NT2/D1 (cell line): ENCODE results near the gene SLC38A10.
A peak's percentile ranks its signal among the peaks of the same experiment; 100 is the strongest.

ENCODE experiments used
- DNase-seq: peaks from one replicate; pipeline ENCODE4 v3.0.0-alpha.2; 2011; ENCODE audit warnings: low read depth, low spot score
- H3K27me3 ChIP-seq: 2 replicates; pipeline ENCODE4 v1.6.0; 2011; ENCODE audit warnings: mild to moderate bottlenecking; ENCODE audit not compliant: insufficient read length, insufficient read depth
- H3K36me3 ChIP-seq: 2 replicates; pipeline ENCODE4 v1.6.1; 2011; ENCODE audit warnings: mild to moderate bottlenecking, low read length, mixed read lengths; ENCODE audit not compliant: insufficient read depth, insufficient read length
- H3K4me1 ChIP-seq: 2 replicates; pipeline ENCODE4 v1.5.1; 2011; ENCODE audit not compliant: insufficient read depth, insufficient read length
- H3K4me3 ChIP-seq: 2 replicates; pipeline ENCODE4 v1.5.1; 2011; ENCODE audit warnings: low read depth; ENCODE audit not compliant: insufficient read length
- H3K9ac ChIP-seq: 2 replicates; pipeline ENCODE4 v1.6.0; 2011; ENCODE audit warnings: low read depth; ENCODE audit not compliant: insufficient read length
- H3K9me3 ChIP-seq: 2 replicates; pipeline ENCODE4 v1.5.1; 2011; ENCODE audit warnings: mild to moderate bottlenecking, low read length; ENCODE audit not compliant: insufficient read depth
- SUZ12 ChIP-seq: IDR thresholded peaks from 2 replicates; pipeline ENCODE4 v1.6.1; 2011; ENCODE audit not compliant: insufficient read length, insufficient read depth; ENCODE audit errors: extremely low read depth
- YY1 ChIP-seq: IDR thresholded peaks from 2 replicates; pipeline ENCODE4 v1.6.1; 2011; ENCODE audit not compliant: insufficient read length, insufficient read depth
- ZNF274 ChIP-seq: IDR thresholded peaks from 2 replicates; pipeline ENCODE4 v1.6.1; 2011; ENCODE audit warnings: mild to moderate bottlenecking, low read depth, low read length

SLC38A10 gene

GRCh38 chr17:81202318-81202717 is 92.8 kb downstream of the SLC38A10 start:
- Histone ChIP-seq H3K9me3 (no peaks in the 10 kb centered on the region), H3K27me3 (no peaks in the 10 kb centered on the region), H3K4me3 (no peak overlapping the region), H3K4me1 (peaks cover 11% of the 10 kb centered on the region), H3K9ac (no peak overlapping the region), H3K36me3 (peaks cover 50% of the 10 kb centered on the region)
- TF ChIP-seq SUZ12 (no peak), ZNF274 (no peak), YY1 (no peak)
- no peak for DNase-seq

- Histone ChIP-seq H3K9ac (peak overlapping the region; percentile 15), H3K9me3 (no peaks in the 10 kb centered on the region), H3K4me3 (no peak overlapping the region), H3K36me3 (peaks cover 52% of the 10 kb centered on the region), H3K4me1 (peaks cover 11% of the 10 kb centered on the region), H3K27me3 (no peaks in the 10 kb centered on the region)
- DNase-seq = peak; percentile 28
- TF ChIP-seq SUZ12 = no peak
- TF ChIP-seq ZNF274 = no peak
- no peak for TF ChIP-seq YY1
Observed at GRCh38 chr17:81200695-81201580, 94.2 kb downstream of the SLC38A10 start.

DNA sequence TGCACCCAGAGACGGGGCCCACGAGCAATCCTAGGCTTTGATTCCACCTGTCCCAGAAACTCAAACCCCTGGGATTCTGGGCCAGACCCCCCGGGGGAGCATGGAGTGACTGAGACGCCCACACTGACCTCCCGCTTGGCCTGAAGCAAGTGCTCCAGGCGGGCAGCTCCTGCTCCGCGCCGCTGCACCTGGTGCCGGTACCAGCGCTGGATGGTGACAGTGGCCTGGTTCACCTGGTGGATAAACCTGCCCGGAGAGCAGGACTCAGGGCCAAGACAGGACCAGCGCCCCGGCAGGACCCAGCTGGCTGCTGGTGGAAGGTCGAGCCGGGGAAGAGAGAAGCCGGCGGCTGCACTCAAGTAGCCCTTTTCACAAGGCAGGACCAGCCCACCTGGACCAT is 94.9 kb downstream of the SLC38A10 start:
- H3K36me3 ChIP-seq = peaks cover 55% of the 10 kb centered on the region
- H3K9ac ChIP-seq = peak overlapping the region; percentile 22
- no peak for TF ChIP-seq YY1
- TF ChIP-seq ZNF274 = no peak
- TF ChIP-seq SUZ12 = no peak

DNA sequence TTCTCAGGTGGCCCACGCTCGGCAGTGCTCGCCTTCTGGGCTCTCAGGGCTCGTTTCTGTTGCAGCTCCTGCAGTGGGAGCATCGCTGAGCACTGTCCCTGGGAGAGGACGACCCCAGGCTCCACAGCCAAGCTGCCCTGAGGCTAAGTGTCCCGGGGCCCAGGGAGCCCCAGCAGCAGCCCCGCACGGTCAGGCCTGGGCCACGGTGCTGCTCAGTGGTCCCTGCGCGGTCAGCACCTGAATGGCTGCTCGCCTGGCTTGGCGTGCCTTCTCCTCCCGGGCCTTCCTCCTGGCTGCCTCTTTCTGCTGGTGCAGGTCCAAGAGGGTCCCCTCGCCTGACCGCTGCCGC is 95.7 kb downstream of the SLC38A10 start:
- Histone ChIP-seq H3K4me1 (peaks cover 11% of the 10 kb centered on the region), H3K36me3 (peaks cover 57% of the 10 kb centered on the region), H3K9ac (no peak overlapping the region), H3K4me3 (no peak overlapping the region), H3K9me3 (no peaks in the 10 kb centered on the region), H3K27me3 (no peaks in the 10 kb centered on the region)
- TF ChIP-seq SUZ12 (no peak), YY1 (no peak), ZNF274 (no peak)
- DNase-seq = no peak

More for the DNA sequence above, 94.9 kb downstream of the SLC38A10 start:
- Histone ChIP-seq H3K4me3 (no peak overlapping the region), H3K9me3 (no peaks in the 10 kb centered on the region), H3K4me1 (peaks cover 11% of the 10 kb centered on the region), H3K27me3 (no peaks in the 10 kb centered on the region)
- no peak for DNase-seq

- Histone ChIP-seq H3K9me3 (no peaks in the 10 kb centered on the region), H3K27me3 (no peaks in the 10 kb centered on the region), H3K36me3 (peaks cover 56% of the 10 kb centered on the region), H3K4me3 (no peak overlapping the region), H3K9ac (no peak overlapping the region), H3K4me1 (peaks cover 12% of the 10 kb centered on the region)
- DNase-seq = no peak
- no peak for TF ChIP-seq ZNF274
- TF ChIP-seq YY1 = no peak
- TF ChIP-seq SUZ12 = no peak
Observed at GRCh38 chr17:81198826-81199481, 96.2 kb downstream of the SLC38A10 start.

DNA sequence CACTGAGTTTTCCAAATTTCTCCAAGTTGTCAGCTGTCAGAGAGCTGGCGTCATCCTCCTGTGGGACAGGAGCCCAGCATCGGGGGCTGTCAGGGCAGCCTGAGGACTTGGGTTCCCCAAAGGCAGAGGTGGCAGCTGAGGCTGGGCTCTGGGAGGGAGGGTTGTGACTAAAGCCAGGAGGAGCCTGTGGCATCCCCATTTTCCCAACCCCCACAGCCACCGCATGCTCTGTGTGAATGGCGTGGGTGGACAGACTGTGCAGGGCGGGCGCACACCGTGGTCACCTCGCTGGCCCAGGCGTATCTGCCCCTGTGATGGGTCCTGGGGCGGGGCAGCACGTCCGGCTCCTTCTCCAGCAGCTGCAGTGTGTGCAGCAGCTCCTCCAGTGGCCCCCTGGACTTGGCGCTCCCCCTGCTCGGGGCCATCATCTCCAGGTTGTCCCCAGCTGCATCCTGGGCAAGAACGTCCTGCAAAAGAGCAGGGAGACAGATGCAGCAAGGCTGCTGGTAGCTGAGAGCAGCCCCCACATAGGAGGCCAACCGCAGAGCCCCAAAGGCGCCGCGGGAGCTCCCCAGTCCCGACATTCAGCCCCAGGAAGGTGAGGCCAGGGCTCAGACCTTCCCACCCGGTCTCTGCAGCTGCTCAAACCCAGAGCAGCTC is 97.1 kb downstream of the SLC38A10 start:
- no peak for DNase-seq
- Histone ChIP-seq H3K9me3 (no peaks in the 10 kb centered on the region), H3K36me3 (peaks cover 56% of the 10 kb centered on the region), H3K4me1 (peaks cover 22% of the 10 kb centered on the region), H3K9ac (no peak overlapping the region), H3K27me3 (no peaks in the 10 kb centered on the region), H3K4me3 (no peak overlapping the region)
- no peak for TF ChIP-seq ZNF274

DNA sequence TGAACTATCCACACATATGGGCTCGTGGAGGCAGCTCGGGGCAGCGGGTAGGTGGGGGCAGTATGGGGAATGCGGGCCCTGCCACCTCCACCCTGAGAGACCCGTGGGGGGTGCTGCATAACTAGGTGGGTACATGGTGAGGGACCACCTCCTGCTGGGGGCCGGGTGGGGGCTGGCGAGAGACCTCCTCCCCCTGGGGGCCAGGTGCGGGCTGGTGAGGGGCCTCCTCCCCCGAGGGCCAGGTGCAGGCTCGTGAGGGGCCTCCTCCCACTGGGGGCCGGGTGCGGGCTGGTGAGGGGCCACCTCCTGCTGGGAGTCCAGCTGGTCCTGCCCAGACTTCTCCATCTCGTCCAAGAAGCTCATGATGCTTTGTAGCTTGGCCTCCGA is 97.7 kb downstream of the SLC38A10 start:
- H3K4me3 ChIP-seq = no peak overlapping the region
- no peak overlapping the region for H3K9ac ChIP-seq
- peaks cover 26% of the 10 kb centered on the region for H3K4me1 ChIP-seq
- no peak for DNase-seq
- H3K9me3 ChIP-seq = no peaks in the 10 kb centered on the region
- peaks cover 56% of the 10 kb centered on the region for H3K36me3 ChIP-seq
- TF ChIP-seq ZNF274 (no peak), SUZ12 (no peak), YY1 (no peak)
- no peaks in the 10 kb centered on the region for H3K27me3 ChIP-seq
